Right ventricle myocardium inferior (tissue), 1 donor: Measurements from ENCODE around the gene HIPK2. TPM values are rescaled to one million over a fixed set of nuclear protein-coding genes. Genes with fewer than 3 reads are reported as not detected.
"Not testable (repeated sequence)": the region's sequence is repeated elsewhere in the genome, so short reads cannot be mapped to it uniquely, and the experiment has no call there.

ENCODE experiments used
- ATAC-seq: fragments of 200-7000 bp; cut with Tn5 transposase; one replicate; pipeline ENCODE4 v1.9.1; 2020; ENCODE audit warnings: mild to moderate bottlenecking, moderate library complexity
- DNase-seq: peaks from one replicate; pipeline ENCODE4 v3.0.0; 2021; ENCODE audit errors: missing footprints
- intact Hi-C: fragments of 100-400 bp; cut with DNase I; formaldehyde crosslinking; loops from one replicate; pipeline ENCODE4 v1.11.0; 2022
- total RNA-seq: library from RNA; stranded (reverse); fragmentation: NEBNext Ultra II Directional; extraction: Animal tissue kit (Norgen Biotek cat#: 25700); gene quantifications from one replicate; pipeline ENCODE4 v1.2.1, GENCODE V29; 2021
- donor health status: DM: no; HTN: yes; CAD: no; lungs with severe emphysema.

The HIPK2 gene
- total RNA-seq, 1 donor from 2014 or later = 97.8 TPM

DNA sequence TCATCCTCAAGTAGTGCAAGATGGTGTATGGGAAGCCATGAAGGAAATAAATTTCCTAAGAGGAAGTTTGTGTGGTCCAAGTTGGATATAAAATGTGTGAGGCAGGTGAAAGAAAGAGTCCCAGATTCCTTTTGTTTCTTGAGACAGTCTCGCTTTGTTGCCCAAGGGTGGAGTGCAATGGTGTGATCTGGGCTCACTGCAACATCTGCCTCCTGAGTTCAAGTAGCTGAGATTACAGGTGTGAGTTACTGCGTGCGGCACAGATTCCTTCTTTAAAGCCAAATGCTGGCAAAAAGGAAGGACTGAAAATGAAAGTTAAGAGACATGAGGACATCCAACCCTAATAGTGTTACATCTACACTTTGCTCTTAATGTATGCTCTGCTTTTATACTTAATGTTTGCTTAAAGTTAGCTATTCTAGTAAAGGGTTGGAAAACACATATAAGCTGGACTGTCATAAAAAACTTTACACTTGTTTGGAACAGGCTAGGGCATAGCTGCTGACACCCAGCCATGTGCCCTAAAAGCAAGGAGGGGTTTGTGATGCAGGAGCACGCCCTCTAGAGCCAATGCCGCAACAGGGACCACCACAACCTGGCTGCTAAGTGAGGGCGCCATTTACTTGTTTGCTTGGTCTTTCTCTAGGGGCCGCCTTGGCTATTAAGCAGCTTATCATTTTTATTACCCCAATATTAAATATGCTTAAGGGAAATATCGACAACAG, 219.8 kb downstream of the HIPK2 start:
- intact Hi-C loops = no loop called here
- DNase-seq = no peak
- ATAC-seq = no peak

DNA sequence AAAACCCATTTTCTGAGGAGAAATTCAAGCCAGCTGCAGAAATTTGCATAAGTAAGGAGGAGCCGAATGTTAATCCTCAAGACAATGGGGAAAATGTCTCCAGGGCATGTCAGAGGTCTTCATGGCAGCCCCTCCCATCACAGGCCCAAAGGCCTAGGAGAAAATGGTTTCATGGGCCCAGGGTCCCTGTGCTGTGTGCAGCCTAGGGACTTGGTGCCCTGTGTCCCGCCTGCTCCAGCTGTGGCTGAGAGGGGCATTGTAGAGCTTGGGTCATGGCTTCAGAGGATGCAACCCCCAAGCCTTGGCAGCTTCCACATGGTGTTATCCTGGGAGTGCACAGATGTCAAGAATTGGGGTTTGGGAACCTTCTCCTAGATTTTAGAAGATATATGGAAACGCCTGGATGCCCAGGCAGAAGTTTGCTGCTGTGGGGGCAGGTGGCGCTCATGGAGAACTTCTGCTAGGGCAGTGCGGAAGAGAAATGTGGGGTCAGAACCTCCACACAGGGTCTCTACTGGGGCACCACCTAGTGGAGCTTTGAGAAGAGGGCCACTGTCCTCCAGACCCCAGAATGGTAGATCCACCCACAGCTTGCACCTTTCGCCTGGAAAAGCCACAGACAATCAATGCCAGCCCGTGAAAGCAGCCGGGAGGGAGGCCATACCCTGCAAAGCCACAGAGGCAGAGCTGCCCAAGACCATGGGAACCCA, 223.7 kb downstream of the HIPK2 start:
- intact Hi-C loops, ATAC-seq, DNase-seq: not testable (repeated sequence)

DNA sequence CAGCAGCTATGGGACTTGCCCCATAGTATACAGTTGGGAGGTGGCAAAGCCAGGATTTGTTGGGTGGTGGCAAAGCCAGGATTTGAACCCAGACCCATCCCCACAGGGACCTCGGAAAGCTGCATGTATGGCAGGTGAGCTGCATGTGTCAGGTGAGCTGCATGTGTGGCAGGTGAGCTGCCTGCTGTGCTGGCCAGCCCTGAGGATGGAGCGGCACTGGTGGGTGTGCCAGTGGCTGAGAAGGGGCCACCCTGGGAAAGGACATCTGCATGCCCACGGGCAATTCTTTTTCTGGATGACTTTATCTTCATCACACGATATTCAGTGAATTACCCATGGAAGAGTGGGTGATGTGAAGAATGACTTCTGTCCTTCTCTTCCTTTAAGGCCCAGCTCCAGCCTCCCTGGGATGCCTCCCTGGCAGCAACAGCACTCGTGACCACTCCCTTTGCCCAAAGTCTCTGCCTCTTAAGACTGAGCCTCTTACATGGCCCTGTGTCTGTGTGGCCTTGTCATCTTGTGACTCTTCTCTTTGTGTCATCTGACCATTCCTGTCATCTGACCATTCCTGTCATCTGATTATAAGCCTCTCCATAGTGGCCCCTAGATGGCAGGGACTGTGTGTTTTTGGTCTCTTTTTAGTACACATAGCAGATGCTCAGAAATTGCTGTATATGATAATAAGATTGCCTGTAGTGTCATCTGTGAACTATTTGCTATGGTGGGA, 229.3 kb downstream of the HIPK2 start:
- intact Hi-C loops = no loop called here
- DNase-seq = no peak
- ATAC-seq = no peak

DNA sequence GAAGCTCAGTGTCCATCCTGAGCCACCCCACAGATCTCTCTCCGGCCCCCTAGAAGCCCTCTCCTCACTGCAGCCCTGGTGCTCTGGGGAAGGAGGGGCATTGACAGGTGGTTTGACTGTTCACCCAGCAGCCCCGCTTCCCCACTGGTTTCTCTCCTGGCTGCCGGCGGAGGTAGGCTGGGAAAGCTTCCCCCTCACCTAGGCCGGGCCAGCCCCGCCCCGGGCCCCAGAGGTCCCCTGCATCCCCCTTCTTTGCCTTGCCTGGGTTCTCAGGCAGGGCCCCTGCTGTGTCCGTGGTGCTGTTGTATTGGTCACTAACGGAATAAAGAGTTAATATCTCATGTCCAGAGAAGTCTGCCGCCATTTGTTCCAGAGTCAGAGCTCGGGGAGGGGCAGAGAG, 233.2 kb downstream of the HIPK2 start:
- intact Hi-C loops = no loop called here
- ATAC-seq = no peak
- no peak for DNase-seq

DNA sequence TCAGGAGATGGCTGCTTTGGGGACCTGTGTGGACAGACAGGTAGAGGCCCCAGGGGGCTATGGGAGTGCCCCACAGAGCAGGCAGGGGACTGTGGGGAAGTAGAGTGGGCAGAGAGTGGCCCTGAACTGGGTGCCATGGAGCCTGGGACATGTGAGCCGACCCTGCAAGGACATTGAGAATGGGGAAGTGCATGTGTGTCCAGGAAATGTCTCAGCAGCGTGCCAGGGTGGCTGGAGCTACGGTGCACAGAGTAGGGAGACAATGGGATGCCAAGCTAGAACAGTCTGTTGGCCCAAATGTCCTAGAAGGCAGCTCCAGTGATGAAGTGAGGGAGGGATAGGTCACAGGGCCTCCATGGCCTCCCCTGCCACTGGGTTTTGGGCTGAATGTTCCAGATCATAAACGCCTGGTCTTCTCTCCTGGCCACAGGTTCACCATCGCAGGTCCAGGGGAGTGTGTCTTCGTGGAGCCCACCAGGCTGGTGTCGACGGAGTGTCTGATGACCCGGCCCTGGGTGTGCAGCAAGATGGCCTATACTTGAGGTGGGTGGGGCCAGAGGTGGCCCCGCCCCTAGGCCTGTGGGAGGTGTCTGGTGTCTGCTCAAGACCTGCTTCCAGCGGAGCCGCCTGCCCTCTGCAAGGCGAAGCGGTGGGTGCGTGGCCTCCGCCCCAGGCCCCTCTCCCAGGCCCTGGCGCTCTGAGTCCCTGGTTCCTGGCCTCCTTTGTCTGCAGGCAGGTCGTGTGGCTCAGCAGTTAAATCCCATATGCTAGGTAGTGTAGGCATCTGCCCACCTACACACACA, 233.8 kb downstream of the HIPK2 start:
- ATAC-seq (peak; percentile 26), DNase-seq (no peak)
- intact Hi-C loops = no loop called here

DNA sequence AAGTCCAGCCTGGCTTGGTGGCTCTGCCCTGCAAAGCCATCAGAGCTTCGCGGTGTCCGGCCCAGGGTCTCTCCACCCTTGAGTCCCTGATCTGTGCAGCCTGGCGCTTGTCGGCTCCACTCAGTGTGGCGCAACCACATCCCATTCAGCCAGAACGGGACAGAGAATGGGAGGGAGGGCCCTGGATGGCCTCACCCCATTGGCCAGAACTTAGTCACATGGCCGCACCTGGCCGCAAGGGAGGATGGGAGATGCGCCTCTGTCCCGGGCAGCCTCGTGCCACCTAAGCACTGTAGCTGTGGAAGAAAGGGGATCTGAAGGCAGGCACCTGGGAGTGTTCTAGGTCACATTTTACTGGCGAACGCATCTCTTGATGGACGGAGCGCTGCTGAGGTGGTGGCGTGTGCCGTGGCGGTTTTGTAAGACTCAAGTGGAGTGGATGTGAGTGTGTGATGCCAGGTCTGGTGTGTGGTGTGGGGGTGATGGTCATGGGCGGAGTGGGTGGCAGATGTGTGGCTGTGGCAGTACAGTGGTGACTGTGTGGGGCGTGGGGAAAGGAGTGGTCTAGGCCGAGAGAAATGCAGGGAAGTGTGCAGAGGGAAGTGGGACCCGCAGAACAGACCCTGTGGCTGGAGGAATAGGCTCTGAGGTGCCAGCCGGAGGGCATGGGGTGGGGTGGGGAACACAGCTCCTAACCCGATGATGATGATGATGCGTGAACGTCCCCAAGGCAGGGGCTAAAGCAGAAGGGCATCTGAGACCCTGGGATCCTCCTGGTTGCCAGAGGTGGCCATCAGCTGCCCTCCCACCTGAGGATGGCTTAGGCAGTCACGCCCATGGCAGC, 235.3 kb downstream of the HIPK2 start:
- intact Hi-C loops = no loop called here
- DNase-seq (no peak), ATAC-seq (no peak)

DNA sequence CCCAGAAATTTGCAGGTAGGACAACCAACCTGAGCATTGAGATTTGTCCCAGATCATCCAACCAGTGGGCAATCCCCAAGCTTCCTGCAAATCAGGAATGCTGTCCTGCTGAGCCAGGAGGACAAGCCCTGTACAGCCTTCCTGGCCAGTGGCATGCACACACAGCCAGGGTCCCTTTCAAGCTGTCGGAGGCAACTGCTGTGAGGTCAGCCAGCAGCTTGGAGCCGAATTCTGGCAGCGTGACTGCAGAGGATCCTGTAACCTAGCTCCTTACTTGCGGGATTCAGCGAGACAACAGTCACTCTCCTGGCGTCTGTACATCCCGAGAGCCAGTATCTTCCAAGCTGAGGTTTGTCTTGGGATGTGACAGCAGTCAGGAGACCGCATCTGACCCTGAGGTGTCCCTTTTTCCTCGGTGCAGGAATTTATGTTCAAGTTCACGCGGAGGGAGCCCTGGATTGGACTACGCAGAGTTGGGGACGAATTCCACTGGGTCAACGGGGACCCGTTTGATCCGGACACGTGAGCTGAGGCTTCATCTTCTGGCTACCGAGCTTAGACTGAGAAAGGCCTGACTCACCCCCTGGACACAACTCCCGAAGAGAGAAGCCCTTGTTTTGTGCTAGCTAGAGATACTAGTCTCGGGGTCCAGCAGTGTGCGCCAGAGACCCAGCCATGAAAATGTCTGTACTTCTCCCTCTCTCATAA, 236.0 kb downstream of the HIPK2 start:
- ATAC-seq (no peak), DNase-seq (no peak)
- intact Hi-C loops = no loop called here

DNA sequence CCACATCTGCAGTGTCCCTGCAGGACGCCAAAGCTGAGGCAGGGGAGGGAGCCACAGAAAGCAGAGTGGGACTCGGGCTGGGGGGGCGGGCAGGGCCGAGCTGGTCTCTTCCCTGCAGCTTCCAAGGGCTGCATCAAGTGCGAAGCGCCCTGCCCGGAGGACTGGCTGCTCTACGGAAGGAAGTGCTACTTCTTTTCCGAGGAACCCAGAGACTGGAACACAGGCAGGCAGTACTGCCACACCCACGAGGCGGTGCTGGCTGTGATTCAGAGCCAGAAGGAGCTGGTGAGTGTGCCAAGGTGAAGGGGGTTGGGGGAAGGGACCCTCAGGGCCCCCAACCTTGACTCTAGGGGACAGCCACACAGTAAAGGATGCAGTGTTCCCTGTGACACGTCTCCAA, 237.6 kb downstream of the HIPK2 start:
- DNase-seq (no peak), ATAC-seq (no peak)
- intact Hi-C loops = no loop called here

DNA sequence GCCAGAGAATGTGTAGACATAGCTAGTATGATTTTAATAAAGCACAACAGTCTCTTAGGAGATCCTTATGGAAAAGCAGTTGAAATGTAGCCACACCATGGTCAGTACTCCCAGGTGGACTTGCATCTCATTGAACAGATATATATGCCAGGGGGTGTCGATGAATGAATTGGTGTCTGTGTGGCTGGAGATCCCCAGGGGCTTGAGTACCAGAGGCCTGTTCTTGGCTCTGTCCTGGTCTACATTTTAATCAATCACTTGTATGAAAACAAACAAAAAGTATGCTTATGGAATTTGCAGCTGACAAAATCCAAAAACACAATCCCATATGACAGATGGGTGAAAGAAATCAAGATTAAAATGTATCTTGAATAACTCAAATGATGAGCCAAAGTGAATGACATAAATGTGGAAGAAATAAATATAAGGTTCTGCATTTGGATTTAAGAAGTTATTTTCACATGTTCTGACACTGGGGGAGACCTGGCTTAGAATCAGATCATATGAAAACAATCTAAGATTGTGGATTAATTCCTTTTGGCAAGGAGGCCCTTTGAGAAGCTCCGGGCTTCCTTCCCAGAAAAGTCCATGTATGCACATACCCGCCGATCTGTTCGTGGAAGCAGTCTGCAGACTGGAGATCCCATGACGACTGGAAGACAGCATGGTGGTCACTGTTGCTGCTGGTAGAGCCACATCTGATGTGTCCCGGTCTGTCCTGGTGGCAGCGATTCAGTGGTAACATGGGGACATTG, 238.7 kb downstream of the HIPK2 start:
- intact Hi-C loops = no loop called here
- ATAC-seq = no peak
- no peak for DNase-seq

DNA sequence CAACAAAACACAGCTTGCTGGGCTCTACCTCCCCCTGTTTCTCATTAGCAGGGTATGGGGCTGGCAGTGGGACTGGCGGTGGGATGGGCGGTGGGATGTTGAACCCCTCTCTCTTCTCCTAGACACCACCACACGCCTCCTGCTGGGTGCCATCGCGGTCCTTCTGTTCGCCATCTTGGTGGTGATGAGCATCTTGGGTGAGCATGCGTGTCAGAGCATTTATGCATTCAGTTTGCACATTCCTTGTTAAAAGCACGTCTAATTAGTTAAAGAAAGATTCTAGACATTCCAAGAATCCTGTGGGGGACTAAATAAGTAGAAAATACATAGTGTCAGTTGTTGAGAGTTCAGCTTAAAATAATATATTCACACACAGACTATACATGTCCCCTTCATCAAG, 241.6 kb downstream of the HIPK2 start:
- intact Hi-C loops = no loop called here
- ATAC-seq (no peak), DNase-seq (no peak)

DNA sequence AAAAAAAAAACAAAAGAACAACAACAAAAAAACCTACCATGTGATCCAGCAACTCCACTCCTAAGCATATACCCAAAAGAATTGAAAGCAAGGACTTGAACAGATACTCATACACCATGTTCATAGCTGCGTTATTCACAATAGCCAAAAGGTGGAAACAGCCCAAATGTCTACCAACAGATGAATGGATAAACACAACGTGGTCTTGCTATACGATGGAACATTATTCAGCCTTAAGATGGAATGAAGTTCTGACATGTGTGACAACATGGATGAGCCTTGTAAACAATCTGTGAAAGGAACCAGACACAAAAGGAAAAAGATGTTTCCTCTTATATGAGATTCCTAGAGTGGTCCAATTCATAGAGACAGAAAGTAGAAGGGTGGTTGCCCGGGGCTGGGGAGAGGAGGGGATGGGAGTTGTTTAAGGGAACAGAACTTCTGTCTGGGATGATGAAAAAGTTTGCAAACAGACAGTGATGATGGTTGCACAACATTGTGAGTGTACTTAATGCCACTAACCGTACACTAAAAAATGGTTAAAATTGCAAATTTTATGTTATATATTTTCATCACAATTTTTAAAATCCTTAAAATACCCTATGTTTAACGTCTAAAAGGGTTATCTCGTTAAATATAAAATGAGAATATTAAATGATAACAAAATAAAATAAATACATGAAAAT, 242.7 kb downstream of the HIPK2 start:
- ATAC-seq (no peak), DNase-seq (no peak)
- intact Hi-C loops = no loop called here

DNA sequence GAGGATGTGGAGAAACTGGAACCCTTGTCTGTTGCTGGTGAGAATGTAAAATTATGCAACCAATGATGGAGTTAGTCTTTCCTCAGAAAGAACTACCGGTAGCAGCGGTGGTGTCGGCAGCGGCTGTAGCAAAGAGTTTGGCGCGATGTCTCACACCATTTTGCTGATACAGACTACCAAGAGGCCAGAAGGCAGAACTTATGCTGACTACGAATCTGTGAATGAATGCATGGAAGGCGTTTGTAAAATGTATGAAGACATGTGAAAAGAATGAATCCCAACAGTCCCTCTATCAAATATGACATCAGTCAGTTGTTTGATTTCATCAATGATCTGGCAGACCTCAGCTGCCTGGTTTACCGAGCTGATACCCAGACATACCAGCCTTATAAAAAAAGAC, 243.7 kb downstream of the HIPK2 start:
- DNase-seq = no peak
- no peak for ATAC-seq
- intact Hi-C loops = no loop called here

DNA sequence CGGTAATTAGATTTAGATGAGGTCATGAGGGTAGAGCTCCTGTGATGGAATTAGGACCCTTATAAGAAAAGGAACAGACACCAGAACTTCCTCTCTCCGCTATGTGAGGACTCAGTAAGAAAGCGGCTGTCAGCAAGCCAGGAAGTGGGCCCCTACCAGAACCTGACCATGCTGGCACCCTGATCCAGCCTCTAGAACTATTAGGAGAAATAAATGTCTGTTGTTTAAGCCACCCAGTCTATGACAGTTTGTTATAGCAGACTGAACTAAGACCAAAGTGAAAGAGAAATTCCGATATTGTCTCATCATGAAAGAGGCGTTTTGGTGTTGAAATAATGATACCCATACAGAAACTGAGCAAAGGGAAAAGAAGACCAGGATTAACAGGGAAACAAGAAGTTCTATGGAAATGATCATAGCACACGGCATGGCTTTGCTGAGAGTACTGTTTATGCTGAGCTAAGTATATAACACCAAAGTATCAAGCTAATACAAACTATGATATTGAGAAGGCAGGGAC, 245.1 kb downstream of the HIPK2 start:
- DNase-seq (no peak), ATAC-seq (no peak)
- intact Hi-C loops = no loop called here

DNA sequence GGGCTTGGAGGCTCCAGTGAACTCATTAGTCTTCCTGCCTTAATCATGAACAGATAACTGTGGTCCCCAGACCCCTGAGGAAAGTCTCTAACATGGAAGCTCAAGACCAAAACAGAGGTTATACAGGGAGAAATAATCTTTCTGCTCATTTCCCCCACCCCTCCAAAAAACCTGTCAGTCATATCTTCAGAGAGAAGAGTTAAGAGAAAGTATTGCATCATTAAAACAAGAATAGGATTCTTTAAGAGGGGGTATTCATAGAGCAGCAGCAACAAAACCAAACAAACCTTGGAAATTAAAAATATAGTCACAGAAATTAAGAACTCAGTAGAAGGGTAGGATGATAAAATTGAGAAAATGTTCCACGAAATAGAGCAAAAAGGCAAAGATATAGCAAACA, 246.7 kb downstream of the HIPK2 start:
- intact Hi-C loops = no loop called here
- ATAC-seq (no peak), DNase-seq (no peak)

DNA sequence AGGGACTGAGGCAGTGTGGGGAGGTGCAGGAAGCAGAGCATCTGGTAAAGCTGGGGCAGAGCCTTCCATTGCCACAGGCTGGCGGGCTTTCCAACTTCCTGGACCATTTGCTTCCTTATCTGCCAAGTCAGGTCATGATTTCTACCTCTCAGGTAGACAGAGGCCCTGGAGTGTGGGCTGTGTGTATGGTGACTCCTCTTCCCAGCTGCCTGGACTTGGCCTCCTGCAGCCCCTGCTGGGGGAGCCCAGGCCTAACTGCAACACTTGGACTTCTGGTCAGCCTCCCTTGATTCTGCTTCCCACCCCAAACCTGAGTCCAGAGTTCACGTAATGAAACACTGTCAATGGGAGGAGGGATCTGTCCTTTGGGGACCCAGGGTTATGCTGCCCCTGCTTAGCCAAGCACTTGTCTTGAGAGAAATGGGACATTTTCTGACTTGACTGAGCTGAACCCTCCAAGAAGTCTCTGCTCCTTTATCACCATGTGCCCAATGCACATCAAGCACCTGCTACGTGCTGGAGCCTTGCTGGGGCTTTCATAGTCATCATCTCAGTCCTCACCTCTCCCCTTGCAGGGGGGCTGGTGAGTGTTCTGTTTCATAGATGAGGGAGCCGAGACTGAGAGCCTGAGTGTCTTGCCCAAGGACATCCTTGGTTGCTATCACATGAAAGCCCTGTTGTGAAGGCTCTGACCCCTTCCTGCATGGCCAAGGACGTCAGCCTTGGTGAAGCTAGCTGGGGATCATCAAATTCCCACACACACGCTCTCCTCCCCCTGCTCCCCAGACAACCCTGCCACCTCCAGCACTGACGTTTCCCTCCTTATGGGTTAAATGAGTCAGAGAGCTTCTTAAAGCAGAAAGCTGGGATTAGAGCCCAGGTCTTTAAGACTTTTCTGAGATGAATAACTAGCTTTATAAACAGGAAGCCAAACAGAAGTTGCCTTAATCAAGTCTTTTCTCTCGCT, 250.9 kb downstream of the HIPK2 start:
- intact Hi-C loops = no loop called here
- DNase-seq (no peak), ATAC-seq (no peak)
